ENCODE results near the gene VPS54.

DNA sequence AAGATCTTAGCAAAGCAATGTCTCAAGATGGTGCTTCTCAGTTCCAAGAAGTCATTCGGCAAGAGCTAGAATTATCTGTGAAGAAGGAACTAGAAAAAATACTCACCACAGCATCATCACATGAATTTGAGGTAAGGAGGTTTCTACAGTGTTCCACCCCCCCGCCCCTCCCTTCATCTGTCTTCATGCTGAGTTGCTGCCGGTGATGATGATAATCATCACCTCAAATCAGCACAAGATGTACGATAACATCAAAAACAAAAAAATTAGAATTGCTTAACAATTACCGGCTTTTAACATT lies 163.0 kb downstream of the VPS54 start:
- TF ChIP-seq CTCF (IDR thresholded peaks at IDR 0.05) (no peak), SMAD3 (CRISPR knock-in tag; IDR thresholded peaks at IDR 0.05; ENCODE audit: borderline replicate concordance) (no peak), MAX (CRISPR knock-in tag; IDR thresholded peaks at IDR 0.05) (no peak), E2F1 (CRISPR knock-in tag; IDR thresholded peaks at IDR 0.05) (no peak), JUN (CRISPR knock-in tag; IDR thresholded peaks at IDR 0.05) (no peak), ESRRA (CRISPR knock-in tag; IDR thresholded peaks at IDR 0.05; ENCODE audit: borderline replicate concordance) (no peak)

Measured in WTC11 (cell line).